ENCODE measurements around the gene LYRM1.

GRCh38 chr16:20873331-20873730 lies 27.2 kb upstream of the LYRM1 start:
- TF ChIP-seq, protein P1, sequence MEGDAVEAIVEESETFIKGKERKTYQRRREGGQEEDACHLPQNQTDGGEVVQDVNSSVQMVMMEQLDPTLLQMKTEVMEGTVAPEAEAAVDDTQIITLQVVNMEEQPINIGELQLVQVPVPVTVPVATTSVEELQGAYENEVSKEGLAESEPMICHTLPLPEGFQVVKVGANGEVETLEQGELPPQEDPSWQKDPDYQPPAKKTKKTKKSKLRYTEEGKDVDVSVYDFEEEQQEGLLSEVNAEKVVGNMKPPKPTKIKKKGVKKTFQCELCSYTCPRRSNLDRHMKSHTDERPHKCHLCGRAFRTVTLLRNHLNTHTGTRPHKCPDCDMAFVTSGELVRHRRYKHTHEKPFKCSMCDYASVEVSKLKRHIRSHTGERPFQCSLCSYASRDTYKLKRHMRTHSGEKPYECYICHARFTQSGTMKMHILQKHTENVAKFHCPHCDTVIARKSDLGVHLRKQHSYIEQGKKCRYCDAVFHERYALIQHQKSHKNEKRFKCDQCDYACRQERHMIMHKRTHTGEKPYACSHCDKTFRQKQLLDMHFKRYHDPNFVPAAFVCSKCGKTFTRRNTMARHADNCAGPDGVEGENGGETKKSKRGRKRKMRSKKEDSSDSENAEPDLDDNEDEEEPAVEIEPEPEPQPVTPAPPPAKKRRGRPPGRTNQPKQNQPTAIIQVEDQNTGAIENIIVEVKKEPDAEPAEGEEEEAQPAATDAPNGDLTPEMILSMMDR (IDR thresholded peaks at IDR 0.05; ENCODE audit: poor library complexity) = no peak
- TF ChIP-seq EZH2phosphoT487 (IDR thresholded peaks at IDR 0.05; ENCODE audit: low read depth, severe bottlenecking, unreplicated experiment) = no peak
- no peak for TF ChIP-seq EZH2 (IDR thresholded peaks at IDR 0.05; ENCODE audit: borderline replicate concordance)

Data from hepatocyte (in vitro differentiated cells).